GM18909 (cell line): Measurements from ENCODE around the gene REG4.

ENCODE experiments used
- ATAC-seq: cut with Tn5 transposase; IDR thresholded peaks from one replicate; pipeline ENCODE4 v1.9.1; 2021; ENCODE audit warnings: mild to moderate bottlenecking; ENCODE audit not compliant: unreplicated experiment, poor library complexity

REG4 gene

DNA sequence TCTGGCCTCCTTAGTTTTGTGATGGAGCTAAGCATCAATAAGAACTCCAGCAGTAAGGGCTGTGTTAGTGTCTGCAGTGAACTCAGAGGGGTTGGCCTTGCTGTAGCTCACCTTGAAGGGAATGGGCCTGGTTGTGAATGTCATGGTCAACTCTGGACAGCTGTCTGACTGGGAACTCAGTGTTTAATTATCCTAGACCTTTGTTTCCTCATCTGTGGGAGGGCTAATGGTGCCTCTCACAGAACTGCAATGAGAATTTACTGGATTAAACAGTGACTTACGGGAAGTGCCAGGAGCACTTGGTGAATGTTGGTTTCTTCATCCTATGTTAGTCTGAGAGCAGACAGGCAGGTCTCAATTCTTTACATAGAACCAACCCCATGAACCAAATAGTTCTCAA, 66.2 kb downstream of the REG4 start:
- no peak for ATAC-seq

DNA sequence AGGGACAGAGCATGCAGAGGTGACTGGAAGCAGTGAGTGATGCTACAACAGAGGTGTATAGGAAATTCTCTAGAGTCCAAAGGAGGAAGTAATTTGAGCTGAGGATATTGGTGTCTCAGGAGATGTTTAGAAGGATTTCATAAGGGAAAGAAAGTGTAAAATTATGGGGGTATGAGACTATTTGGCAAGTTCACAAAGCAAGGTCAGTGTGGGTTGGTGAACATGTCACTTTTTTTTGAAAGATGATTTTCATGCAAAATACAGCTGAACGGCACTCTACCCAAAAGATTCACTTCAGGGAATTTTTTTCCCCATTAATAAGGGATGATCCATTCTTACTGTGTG, 66.7 kb downstream of the REG4 start:
- no peak for ATAC-seq
